ENCODE data around the gene HOXC13. TPM values are rescaled to one million over a fixed set of nuclear protein-coding genes. Genes with fewer than 3 reads are reported as not detected.

HOXC13 gene
- polyA plus RNA-seq, 1 donor (not counting 4 experiments of a cell fraction or from before 2014, with no cell fraction given), result 4.8 TPM

DNA sequence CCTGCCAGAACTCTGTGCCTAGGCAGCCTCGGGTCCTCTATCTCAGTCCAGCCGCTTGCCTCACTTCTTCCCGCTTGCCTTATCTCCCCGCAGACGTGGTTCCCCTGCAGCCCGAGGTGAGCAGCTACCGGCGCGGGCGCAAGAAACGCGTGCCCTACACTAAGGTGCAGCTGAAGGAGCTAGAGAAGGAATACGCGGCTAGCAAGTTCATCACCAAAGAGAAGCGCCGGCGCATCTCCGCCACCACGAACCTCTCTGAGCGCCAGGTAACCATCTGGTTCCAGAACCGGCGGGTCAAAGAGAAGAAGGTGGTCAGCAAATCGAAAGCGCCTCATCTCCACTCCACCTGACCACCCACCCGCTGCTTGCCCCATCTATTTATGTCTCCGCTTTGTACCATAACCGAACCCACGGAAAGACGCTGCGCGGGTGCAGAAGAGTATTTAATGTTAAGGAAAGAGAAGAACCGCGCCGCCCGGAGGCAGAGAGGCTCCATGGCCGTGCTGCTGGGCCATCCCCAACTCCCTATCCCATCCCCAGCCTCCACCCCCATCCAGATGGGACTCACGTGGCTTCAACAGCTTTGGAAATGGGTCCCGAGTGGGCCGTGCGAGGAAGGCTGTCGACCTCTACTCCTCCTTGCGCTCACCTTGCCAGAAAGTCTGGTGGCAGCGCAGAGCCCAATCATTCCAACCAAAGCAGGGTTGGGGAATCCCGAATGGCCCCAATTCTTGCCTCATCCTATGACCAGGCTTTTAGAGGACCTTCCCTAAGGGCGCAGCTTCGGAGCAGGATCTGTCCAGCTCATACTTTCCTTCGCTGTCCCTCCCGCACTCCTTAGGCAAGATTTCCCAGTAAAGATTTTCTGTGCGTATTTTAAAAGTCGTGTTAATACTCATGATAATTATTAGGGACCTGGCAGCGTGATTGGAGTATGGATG lies 6.5 kb downstream of the HOXC13 start:
- DNase-seq (ENCODE audit: low read depth, low spot score) (no peak), FAIRE-seq (no peak)
- Histone ChIP-seq H4K20me1 (ENCODE audit: control insufficient read depth, extremely low read depth, insufficient read depth, low read length) (no peaks in the 10 kb centered on the region), H3K27ac (ENCODE audit: control insufficient read depth, insufficient read depth, low read length) (no peak overlapping the region), H3K9ac (ENCODE audit: control insufficient read depth, extremely low read depth, insufficient read depth, low read length) (no peak overlapping the region), H2AFZ (ENCODE audit: control insufficient read depth, low read length) (no peak overlapping the region), H3K9me1 (ENCODE audit: control insufficient read depth, extremely low read depth, insufficient read depth, low read length) (peaks cover 5% of the 10 kb centered on the region), H3K27me3 (ENCODE audit: control insufficient read depth, extremely low read depth, insufficient read depth, low read length) (peaks cover 7% of the 10 kb centered on the region), H3K4me2 (ENCODE audit: control insufficient read depth, extremely low read depth, insufficient read depth, low read depth, low read length) (no peak overlapping the region), H3K36me3 (ENCODE audit: control insufficient read depth in 2 of 2, extremely low read depth in 1 of 2, insufficient read depth in 2 of 2, low read length in 2 of 2) (peaks cover 6 to 11% of the 10 kb centered on the region in 2 experiments), H3K9me3 (ENCODE audit: control insufficient read depth, low read depth, low read length) (no peaks in the 10 kb centered on the region), H3K4me1 (ENCODE audit: control insufficient read depth, extremely low read depth, insufficient read depth, low read length) (peaks cover 20% of the 10 kb centered on the region), H3K79me2 (ENCODE audit: control insufficient read depth, insufficient read depth, low read length) (peaks cover 16% of the 10 kb centered on the region), H3K4me3 (ENCODE audit: control insufficient read depth in 2 of 3, extremely low read depth in 1 of 3, insufficient read depth in 2 of 3, low read depth in 1 of 3, low read length in 3 of 3) (no peak overlapping the region)
- dilution Hi-C loops (cut with MboI; ENCODE audit: extremely low pct_ligation_motif_present, low sequenced_read_pairs), result loop anchor here (25.0 kb wide), 1 partner anchor 183 kb away; the partner anchor contains the start of gene CISTR
- TF ChIP-seq EZH2 (IDR thresholded peaks at IDR 0.05; ENCODE audit: low read length), result no peak
- TF ChIP-seq CTCF (optimal IDR thresholded peaks at IDR 0.05 in 1 of 3, IDR thresholded peaks at IDR 0.05 in 1 of 3, conservative IDR thresholded peaks at IDR 0.05 in 1 of 3; ENCODE audit: extremely low read depth in 1 of 3, insufficient read depth in 2 of 3, low read length in 3 of 3), result no peak

DNA sequence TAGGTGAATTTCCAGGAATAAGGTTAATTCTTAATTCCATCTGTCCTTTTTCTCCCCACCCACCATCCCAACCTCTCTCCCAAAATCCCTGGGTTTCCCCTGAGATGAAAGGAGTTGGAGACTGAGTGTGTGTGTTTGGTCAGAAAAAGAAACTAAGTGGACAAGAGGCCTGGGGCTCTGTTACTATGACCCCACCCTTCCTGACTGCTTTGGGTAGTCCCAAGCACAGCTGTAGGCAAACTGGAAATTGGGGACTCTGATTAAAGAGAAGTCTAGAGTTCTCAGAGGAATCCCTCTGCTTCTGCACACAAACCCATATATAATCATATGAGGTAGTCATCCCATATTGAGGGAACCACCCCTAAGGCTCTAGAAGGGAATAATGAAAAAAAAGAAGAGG lies 9.1 kb downstream of the HOXC13 start:
- Histone ChIP-seq H3K27ac (ENCODE audit: control insufficient read depth, insufficient read depth, low read length) (no peak overlapping the region), H3K4me2 (ENCODE audit: control insufficient read depth, extremely low read depth, insufficient read depth, low read depth, low read length) (no peak overlapping the region), H3K79me2 (ENCODE audit: control insufficient read depth, insufficient read depth, low read length) (peaks cover 3% of the 10 kb centered on the region), H2AFZ (ENCODE audit: control insufficient read depth, low read length) (no peak overlapping the region), H3K9ac (ENCODE audit: control insufficient read depth, extremely low read depth, insufficient read depth, low read length) (no peak overlapping the region), H3K27me3 (ENCODE audit: control insufficient read depth, extremely low read depth, insufficient read depth, low read length) (peaks cover 30% of the 10 kb centered on the region), H3K9me1 (ENCODE audit: control insufficient read depth, extremely low read depth, insufficient read depth, low read length) (peaks cover 5% of the 10 kb centered on the region), H3K4me1 (ENCODE audit: control insufficient read depth, extremely low read depth, insufficient read depth, low read length) (peaks cover 14% of the 10 kb centered on the region), H4K20me1 (ENCODE audit: control insufficient read depth, extremely low read depth, insufficient read depth, low read length) (no peaks in the 10 kb centered on the region), H3K4me3 (ENCODE audit: control insufficient read depth in 2 of 3, extremely low read depth in 1 of 3, insufficient read depth in 2 of 3, low read depth in 1 of 3, low read length in 3 of 3) (no peak overlapping the region), H3K36me3 (ENCODE audit: control insufficient read depth in 2 of 2, extremely low read depth in 1 of 2, insufficient read depth in 2 of 2, low read length in 2 of 2) (peaks cover 6 to 11% of the 10 kb centered on the region in 2 experiments), H3K9me3 (ENCODE audit: control insufficient read depth, low read depth, low read length) (no peaks in the 10 kb centered on the region)
- DNase-seq (ENCODE audit: low read depth, low spot score) (no peak), FAIRE-seq (no peak)
- TF ChIP-seq CTCF (optimal IDR thresholded peaks at IDR 0.05 in 1 of 3, IDR thresholded peaks at IDR 0.05 in 1 of 3, conservative IDR thresholded peaks at IDR 0.05 in 1 of 3; ENCODE audit: extremely low read depth in 1 of 3, insufficient read depth in 2 of 3, low read length in 3 of 3) (no peak), EZH2 (IDR thresholded peaks at IDR 0.05; ENCODE audit: low read length) (no peak)
- dilution Hi-C loops (cut with MboI; ENCODE audit: extremely low pct_ligation_motif_present, low sequenced_read_pairs), result loop anchor here (25.0 kb wide), 1 partner anchor 185 kb away; the partner anchor contains the start of gene CISTR

Data from keratinocyte (primary cell).